Measurements from ENCODE around the gene GAB2. TPM values are rescaled to one million over a fixed set of nuclear protein-coding genes. Genes with fewer than 3 reads are reported as not detected.

Gene GAB2
- total RNA-seq, 1 experiment from 2014 or later = 4.2 TPM

DNA sequence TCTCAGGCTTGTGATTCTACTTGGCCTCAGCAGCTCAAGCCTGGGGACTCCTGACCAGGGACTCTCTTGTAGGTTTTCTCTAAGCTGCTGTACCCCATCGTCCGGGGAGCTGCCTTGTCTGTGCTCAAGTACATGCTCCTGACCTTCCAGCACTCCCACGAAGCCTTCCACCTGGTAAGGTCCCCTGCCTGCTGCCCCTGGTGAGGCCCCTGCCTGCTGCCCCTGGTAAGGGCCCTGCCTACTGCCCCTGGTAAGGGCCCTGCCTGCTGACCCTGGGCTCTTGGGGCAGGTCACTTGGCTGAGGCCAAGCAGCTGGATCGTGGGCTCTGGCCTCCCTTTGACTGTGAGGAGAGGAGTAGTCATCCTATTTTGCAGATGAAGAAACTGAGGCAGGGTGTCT is 217.6 kb downstream of the GAB2 start:
- Mint-ChIP-seq H3K4me1 (ENCODE audit: insufficient read depth, unreplicated experiment) (no peaks in the 10 kb centered on the region), H3K27me3 (ENCODE audit: insufficient read depth, unreplicated experiment) (no peaks in the 10 kb centered on the region), H3K27ac (ENCODE audit: low read depth, unreplicated experiment) (no peak overlapping the region), H3K4me3 (ENCODE audit: unreplicated experiment) (no peak overlapping the region), H3K9me3 (ENCODE audit: unreplicated experiment) (no peaks in the 10 kb centered on the region), H3K36me3 (ENCODE audit: insufficient read depth, unreplicated experiment) (peaks cover 12% of the 10 kb centered on the region)
- no TSS peak for BruUV-seq (replicated peaks)
- CTCF ChIA-PET = interaction anchor here (0.8 kb wide), 1 partner anchor 11 kb away, joined by 3 read pairs; the partner anchor contains the start of genes KCTD21 and USP35
- POLR2A ChIA-PET = no interaction called here
- TF ChIP-seq, protein P1, sequence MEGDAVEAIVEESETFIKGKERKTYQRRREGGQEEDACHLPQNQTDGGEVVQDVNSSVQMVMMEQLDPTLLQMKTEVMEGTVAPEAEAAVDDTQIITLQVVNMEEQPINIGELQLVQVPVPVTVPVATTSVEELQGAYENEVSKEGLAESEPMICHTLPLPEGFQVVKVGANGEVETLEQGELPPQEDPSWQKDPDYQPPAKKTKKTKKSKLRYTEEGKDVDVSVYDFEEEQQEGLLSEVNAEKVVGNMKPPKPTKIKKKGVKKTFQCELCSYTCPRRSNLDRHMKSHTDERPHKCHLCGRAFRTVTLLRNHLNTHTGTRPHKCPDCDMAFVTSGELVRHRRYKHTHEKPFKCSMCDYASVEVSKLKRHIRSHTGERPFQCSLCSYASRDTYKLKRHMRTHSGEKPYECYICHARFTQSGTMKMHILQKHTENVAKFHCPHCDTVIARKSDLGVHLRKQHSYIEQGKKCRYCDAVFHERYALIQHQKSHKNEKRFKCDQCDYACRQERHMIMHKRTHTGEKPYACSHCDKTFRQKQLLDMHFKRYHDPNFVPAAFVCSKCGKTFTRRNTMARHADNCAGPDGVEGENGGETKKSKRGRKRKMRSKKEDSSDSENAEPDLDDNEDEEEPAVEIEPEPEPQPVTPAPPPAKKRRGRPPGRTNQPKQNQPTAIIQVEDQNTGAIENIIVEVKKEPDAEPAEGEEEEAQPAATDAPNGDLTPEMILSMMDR (IDR thresholded peaks at IDR 0.05; ENCODE audit: unreplicated experiment) = no peak
- DNase-seq (ENCODE audit: unreplicated experiment) = no peak
- intact Hi-C loops (cut with micrococcal nuclease) = no loop called here

DNA sequence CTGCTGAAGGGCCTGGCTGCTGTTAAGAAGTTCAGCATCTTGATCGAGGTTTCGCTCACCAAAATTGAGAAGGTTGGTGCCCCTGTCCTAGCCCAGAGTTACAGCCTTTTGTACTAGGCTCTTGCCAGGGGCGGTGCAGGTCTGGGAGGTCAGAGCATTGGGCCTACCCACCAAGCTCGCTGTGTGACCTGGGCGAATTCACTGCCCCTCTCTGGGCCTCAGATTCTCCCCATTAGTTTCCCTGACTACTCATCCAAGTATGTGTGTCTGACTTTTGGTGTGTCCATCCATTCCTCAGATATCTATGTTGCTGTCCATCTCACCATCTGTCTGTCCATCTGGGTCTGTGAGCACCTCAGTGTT is 218.0 kb downstream of the GAB2 start:
- ChIA-PET POLR2A (no interaction called here), CTCF (interaction anchor here (0.8 kb wide), 1 partner anchor 11 kb away, joined by 3 read pairs; the partner anchor contains the start of genes KCTD21 and USP35)
- H3K36me3 Mint-ChIP-seq (ENCODE audit: insufficient read depth, unreplicated experiment) = peaks cover 7% of the 10 kb centered on the region

DNA sequence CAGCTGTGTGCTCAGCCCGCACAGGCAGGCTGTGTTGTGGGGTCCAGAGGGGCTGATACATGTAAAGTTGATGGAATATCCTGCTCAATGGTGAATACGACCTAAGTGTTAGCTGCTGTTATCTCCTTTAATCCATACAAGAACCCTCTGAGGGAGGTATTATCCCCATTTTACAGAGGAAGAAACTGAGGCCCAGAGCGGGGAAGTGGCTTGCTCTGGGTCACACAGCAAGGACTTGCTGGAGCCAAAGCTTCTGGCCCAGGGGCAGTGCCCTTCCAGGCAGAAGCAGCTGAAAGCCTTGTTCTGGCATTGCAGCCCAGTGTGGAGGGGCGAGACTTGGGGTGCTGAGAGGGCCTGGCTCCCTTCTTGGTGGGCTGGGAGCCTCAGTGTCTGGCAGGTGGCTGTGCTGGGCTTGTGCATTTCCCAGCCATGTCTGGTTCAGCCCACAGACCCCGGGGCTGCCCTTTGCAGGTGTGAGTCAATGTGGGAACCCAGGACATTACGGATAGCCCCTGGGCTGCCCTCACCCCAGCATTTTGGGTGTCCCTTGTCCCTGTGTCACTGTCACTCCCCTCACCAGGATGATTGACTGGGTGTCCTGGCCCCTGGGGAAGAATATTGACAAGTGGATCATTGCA is 218.5 kb downstream of the GAB2 start:
- peaks cover 7% of the 10 kb centered on the region for H3K36me3 Mint-ChIP-seq (ENCODE audit: insufficient read depth, unreplicated experiment)
- no TSS peak for BruUV-seq (replicated peaks)
- no peak overlapping the region for H3K4me3 Mint-ChIP-seq (ENCODE audit: unreplicated experiment)
- no peaks in the 10 kb centered on the region for H3K9me3 Mint-ChIP-seq (ENCODE audit: unreplicated experiment)
- H3K27me3 Mint-ChIP-seq (ENCODE audit: insufficient read depth, unreplicated experiment) = no peaks in the 10 kb centered on the region
- intact Hi-C loops (cut with micrococcal nuclease) = no loop called here
- TF ChIP-seq, protein P1 (IDR thresholded peaks at IDR 0.05; ENCODE audit: unreplicated experiment) = no peak
- no peak for DNase-seq (ENCODE audit: unreplicated experiment)
- peaks cover 9% of the 10 kb centered on the region for H3K4me1 Mint-ChIP-seq (ENCODE audit: insufficient read depth, unreplicated experiment)
- H3K27ac Mint-ChIP-seq (ENCODE audit: low read depth, unreplicated experiment) = no peak overlapping the region
- CTCF ChIA-PET = no interaction called here
- POLR2A ChIA-PET = no interaction called here

More for the DNA sequence above, 218.0 kb downstream of the GAB2 start:
- H3K27ac Mint-ChIP-seq (ENCODE audit: low read depth, unreplicated experiment) = no peak overlapping the region
- BruUV-seq (replicated peaks) = no TSS peak
- intact Hi-C loops (cut with micrococcal nuclease) = no loop called here
- H3K27me3 Mint-ChIP-seq (ENCODE audit: insufficient read depth, unreplicated experiment) = no peaks in the 10 kb centered on the region
- H3K9me3 Mint-ChIP-seq (ENCODE audit: unreplicated experiment) = no peaks in the 10 kb centered on the region
- peaks cover 4% of the 10 kb centered on the region for H3K4me1 Mint-ChIP-seq (ENCODE audit: insufficient read depth, unreplicated experiment)
- no peak for DNase-seq (ENCODE audit: unreplicated experiment)
- TF ChIP-seq, protein P1 (IDR thresholded peaks at IDR 0.05; ENCODE audit: unreplicated experiment) = no peak
- H3K4me3 Mint-ChIP-seq (ENCODE audit: unreplicated experiment) = no peak overlapping the region

DNA sequence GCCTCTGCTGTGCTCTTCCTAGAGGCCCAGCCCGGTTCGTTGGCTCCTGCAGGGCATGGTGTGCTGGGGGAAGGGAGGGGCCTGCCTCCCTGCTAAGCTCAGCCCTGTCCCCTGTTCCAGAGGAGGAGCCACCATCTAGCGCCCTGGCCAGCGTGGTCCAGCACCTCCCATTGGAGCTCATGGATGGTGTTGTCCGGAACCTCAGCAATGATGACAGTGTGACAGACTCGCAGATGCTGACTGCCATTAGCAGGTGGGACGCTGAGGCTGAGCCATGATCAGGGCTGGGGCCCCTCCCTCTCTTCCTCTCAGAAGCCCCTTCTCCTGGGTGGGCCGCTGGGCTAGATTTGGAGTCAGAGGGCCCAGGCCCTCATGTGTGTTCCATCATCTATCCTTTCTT is 219.8 kb downstream of the GAB2 start:
- H3K27me3 Mint-ChIP-seq (ENCODE audit: insufficient read depth, unreplicated experiment) = no peaks in the 10 kb centered on the region
- H3K27ac Mint-ChIP-seq (ENCODE audit: low read depth, unreplicated experiment) = no peak overlapping the region
- CTCF ChIA-PET = no interaction called here
- POLR2A ChIA-PET = no interaction called here
- no peaks in the 10 kb centered on the region for H3K9me3 Mint-ChIP-seq (ENCODE audit: unreplicated experiment)
- peaks cover 17% of the 10 kb centered on the region for H3K36me3 Mint-ChIP-seq (ENCODE audit: insufficient read depth, unreplicated experiment)
- intact Hi-C loops (cut with micrococcal nuclease) = no loop called here
- TF ChIP-seq, protein P1 (IDR thresholded peaks at IDR 0.05; ENCODE audit: unreplicated experiment) = no peak
- no peak overlapping the region for H3K4me3 Mint-ChIP-seq (ENCODE audit: unreplicated experiment)
- no peak for DNase-seq (ENCODE audit: unreplicated experiment)
- no TSS peak for BruUV-seq (replicated peaks)
- peaks cover 9% of the 10 kb centered on the region for H3K4me1 Mint-ChIP-seq (ENCODE audit: insufficient read depth, unreplicated experiment)
